HT-29 (cell line): Measurements from ENCODE around the gene KIF26B. TPM values are rescaled to one million over a fixed set of nuclear protein-coding genes. Genes with fewer than 3 reads are reported as not detected.

Source experiments
- DNase-seq: peaks from one replicate; pipeline ENCODE4 v3.0.0-alpha.2; 2015; ENCODE audit warnings: low spot score
- total RNA-seq: library from RNA; depleted of rRNA; stranded (reverse); fragments of >200 nt; shearing (Covaris generic); gene quantifications from 2 replicates; pipeline ENCODE4 v1.2.3, GENCODE V29; 2014

The KIF26B gene
- total RNA-seq, 1 experiment from 2014 or later: 0.74 TPM

GRCh38 chr1:245495681-245496080 is 340.9 kb downstream of the KIF26B start:
- no peak for DNase-seq

DNA sequence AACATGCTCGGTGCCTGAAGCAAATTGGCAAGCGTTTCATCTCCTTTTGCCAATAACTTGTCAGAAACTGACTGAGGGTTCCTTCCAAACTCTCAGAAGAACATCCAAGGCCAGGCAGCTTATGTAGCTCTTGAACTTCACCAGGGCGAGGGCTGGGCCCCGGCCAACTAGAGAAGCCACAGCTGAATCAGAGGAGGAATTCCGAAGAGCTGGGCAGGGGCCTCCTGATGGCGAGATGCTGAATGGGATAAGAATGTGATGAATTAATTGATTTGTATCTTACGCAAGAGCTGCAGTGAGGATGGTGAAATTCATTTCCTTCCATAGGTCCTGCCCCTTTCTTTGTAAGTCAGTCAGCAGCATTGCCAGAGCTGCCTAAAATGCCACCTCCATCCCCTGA is 345.8 kb downstream of the KIF26B start:
- DNase-seq: no peak

- no peak for DNase-seq
Measured at GRCh38 chr1:245501633-245502032, 346.8 kb downstream of the KIF26B start.

DNA sequence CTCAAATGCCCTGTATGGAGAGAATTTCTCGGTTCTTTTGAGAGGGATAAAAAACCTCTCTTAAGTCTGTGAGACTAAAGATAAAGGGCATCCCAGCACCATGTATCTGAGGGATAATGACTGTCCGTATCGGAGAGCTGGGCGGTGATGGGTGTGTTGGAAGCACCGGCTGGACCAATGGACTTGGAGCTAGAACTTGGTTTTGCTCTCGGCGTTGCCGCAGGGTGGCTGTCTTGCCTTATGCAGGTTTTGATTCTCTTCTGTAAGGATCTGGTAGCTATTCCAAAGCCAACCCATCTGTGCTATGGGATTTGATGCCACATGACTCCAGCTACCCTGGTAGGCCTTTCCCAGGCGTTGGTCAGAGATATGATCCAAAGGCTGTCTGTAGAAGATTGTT is 348.8 kb downstream of the KIF26B start:
- DNase-seq: no peak

- no peak for DNase-seq
Measured at GRCh38 chr1:245510144-245510543, 355.4 kb downstream of the KIF26B start.

- no peak for DNase-seq
Measured at GRCh38 chr1:245512181-245512888, 357.6 kb downstream of the KIF26B start.

DNA sequence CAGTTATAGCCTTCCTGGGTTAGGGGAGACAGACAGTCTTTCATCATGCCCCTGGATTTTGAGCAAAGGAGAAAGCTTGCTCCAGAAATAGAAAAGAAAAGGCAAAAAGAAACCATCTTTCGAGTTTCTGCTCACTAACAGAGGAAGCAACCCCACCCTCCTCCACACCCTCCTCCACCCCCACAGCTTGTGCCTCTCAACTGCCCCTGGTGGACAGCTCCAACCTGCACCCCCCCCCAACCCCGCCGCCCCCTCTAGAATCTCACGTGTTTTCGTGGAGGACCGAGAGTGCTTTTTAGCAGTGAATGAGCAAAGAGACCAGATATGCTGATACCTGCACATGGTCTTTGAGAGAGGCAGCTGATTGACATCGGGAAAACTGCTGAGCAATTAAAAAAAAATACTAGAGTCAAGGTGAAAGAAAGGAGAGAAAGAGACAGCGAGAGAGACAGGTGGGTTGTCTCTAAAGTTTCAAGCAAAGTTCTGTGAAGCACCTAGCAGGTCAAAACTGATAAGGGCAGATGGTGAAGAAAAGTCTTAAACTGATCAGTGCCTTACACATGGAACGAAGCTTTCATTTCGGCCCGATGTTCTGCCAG is 358.3 kb downstream of the KIF26B start:
- no peak for DNase-seq

- peak; percentile 41 for DNase-seq
Measured at GRCh38 chr1:245516284-245516759, 361.5 kb downstream of the KIF26B start.

DNA sequence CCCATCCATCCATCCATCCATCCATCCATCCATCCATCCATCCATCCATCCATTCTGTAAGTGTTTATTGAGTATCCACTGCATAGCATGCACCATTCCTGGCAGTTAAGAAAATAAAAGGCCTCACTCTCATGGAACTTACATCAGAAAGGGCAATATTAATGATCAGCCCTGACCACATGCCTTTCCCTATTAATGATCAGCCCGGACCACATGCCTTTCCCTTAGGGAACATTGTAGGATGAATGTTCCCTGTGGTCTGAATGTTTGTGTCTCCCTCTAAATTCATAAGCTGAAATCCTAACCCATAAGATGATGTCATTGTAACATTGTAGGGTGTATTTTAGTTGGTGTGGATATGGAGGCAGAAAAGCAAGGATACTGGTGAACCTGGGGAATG is 365.8 kb downstream of the KIF26B start:
- DNase-seq: no peak

DNA sequence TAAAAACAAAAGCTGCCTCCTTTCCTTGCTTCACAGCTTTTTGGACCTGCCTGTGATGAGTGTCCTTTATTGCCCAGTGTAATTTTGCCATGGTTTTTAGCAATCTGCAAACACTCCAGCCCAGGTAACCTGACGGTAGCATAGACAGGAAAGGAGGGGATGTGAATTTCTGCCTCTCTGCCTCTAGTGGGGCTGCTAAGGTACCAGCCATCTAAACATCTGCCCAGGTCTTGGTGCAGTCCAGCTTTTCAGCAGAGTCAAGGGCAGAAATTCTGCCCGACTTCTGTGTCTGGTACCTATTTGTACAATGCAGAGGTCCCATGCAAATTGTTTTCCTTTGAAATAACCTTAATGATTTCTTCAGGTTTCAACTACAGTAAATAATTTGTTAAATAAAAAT is 371.4 kb downstream of the KIF26B start:
- DNase-seq: no peak

DNA sequence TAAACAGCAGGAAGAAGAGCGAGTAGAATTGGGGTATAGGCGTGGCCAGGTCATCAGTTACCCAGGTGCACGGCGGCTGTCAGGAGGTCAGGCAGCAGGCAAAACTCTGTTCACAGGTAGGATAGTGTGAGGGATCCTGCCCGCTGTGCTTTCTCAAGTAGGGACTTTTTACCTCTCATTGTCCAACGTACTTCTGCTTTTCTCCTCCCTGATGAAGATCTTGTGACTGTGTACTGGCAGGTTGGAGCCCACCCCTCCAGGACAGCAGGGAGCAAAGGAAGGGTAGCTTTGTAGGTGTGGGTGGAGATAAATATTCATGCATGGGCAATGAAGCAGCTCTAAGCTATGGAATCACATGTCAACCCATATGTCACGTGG is 373.5 kb downstream of the KIF26B start:
- no peak for DNase-seq

DNA sequence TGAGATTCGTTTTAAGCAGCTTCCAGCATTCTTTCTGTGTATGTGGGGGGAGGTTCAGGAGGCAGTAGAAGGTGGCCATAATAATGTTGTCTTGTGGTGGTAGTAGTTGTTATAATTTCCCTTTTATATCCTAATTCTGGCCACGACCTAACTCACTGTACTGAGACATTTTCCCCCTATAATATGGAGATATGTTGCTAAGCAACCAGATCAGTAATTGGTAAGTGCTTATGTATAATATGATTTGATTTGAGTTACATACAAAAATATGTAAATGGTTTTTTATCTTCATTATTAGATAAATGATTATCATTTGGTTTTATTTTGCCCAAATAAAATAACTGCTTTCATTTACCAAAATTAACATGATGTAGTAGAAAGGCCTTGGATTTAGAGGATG is 376.2 kb downstream of the KIF26B start:
- no peak for DNase-seq

GRCh38 chr1:245537992-245538391 is 383.2 kb downstream of the KIF26B start:
- DNase-seq: no peak

- no peak for DNase-seq
Measured at GRCh38 chr1:245538671-245539070, 383.9 kb downstream of the KIF26B start.

GRCh38 chr1:245541369-245541768 is 386.6 kb downstream of the KIF26B start:
- no peak for DNase-seq

GRCh38 chr1:245542365-245542764 is 387.6 kb downstream of the KIF26B start:
- DNase-seq: no peak

DNA sequence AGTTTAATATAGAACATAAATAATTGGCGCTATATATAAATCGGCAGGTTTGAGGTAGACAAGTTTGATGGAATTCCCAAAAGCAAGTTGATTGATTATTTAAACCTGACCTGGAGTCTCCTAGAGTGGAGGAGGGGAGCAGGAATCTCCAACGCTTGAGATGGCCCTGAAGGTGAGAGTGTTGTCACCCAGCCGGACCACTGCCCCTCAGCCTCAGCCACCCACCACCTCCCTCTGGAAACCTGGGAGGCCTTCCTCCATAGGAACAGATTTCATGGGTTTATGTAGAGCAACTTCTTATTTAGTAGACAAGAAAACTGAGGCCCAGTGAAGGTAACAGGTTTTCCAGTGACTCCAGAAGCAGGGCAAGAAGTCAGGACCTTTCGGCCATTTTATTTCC is 389.5 kb downstream of the KIF26B start:
- DNase-seq: no peak

- DNase-seq: no peak
Measured at GRCh38 chr1:245546875-245547274, 392.1 kb downstream of the KIF26B start.

DNA sequence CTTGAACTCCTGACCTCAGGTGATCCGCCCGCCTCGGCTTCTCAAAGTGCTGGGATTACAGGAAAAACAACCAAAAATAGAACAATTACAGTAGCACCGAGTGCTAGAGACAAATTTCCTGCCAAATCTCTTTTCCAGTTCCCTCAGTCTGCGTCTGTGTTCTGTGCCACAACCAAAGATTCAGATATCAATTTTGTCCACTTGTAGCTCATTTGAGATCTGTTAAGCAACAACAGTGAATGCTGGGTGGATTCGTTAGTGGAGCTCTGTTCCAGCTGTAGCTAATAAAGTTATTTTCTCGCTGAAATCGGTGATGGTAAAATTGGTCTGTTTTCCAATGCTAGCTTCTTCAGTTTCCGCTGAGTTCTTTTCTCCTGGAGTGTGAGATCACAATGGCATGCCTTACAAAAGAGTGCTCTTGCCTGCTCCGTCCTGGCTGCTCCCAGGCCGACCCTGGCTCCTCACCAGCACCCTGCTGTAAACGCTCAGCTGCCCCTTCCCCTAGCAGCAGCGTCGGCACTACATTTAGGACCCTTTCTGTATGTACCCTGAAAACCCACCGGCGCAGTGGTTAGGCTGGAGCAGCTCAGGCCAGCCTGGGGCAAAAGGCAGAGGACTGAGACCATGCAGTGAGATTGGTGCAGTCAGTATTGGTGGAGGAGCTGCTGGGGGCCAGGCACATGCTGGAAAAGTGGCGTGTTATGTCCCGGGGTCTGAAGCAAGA is 395.4 kb downstream of the KIF26B start:
- no peak for DNase-seq

GRCh38 chr1:245550720-245551043 is 395.9 kb downstream of the KIF26B start:
- DNase-seq: no peak

- DNase-seq: no peak
Measured at GRCh38 chr1:245551536-245551935, 396.8 kb downstream of the KIF26B start.

DNA sequence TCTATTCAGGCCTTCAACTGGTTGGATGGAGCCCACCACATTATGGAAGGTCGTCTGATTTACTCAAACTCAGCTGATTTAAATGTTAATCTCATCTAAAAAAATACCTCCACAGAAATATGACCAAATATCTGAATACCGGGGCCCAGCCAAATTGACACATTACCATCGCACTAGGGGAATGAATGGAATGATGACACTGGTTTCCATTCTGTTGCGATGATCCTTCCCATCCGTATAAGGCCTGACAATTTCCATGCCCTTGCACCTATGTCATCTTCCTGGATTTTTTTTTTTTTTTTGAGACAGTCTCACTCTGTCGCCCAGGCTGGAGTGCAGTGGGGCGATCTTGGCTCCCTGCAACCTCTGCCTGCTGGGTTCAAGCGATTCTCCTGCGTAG is 397.5 kb downstream of the KIF26B start:
- DNase-seq: no peak

GRCh38 chr1:245556057-245556456 is 401.3 kb downstream of the KIF26B start:
- no peak for DNase-seq
